NCI-H345 (cell line): Measurements from ENCODE around the gene OR12D2.
"Not testable (repeated sequence)": the region's sequence is repeated elsewhere in the genome, so short reads cannot be mapped to it uniquely, and the experiment has no call there.

ENCODE experiments used
- DNase-seq: peaks from one replicate; lab custom pipeline; 2025; lab: John Stamatoyannopoulos, UW

Gene OR12D2, protein sequence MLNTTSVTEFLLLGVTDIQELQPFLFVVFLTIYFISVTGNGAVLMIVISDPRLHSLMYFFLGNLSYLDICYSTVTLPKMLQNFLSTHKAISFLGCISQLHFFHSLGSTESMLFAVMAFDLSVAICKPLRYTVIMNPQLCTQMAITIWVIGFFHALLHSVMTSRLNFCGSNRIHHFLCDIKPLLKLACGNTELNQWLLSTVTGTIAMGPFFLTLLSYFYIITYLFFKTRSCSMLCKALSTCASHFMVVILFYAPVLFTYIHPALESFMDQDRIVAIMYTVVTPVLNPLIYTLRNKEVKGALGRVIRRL

DNA sequence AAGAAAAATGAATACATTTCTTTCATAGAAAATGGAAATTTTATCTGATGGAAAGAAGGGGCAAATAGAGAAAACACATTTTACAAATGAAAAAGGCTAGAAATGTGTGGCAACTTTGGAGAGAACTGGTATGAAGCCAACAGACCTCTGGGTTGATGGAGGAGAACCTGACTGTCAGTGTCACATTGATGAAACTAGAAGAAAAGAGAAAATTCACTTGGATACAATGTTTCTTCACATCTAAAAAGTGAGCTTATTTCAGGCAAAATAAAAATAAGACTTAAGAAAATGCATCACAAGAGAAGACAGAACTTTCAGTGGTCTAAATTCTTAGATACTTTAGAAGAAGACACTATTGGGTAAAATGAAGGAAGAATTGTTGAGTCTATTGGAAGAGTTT lies at the start of gene OR12D2:
Gene OR12D2, plus strand, starts transcription at position 301 of the 400 bp plus-strand sequence. CDS start 1,069 bp downstream, outside the sequence.
- no peak for DNase-seq

DNA sequence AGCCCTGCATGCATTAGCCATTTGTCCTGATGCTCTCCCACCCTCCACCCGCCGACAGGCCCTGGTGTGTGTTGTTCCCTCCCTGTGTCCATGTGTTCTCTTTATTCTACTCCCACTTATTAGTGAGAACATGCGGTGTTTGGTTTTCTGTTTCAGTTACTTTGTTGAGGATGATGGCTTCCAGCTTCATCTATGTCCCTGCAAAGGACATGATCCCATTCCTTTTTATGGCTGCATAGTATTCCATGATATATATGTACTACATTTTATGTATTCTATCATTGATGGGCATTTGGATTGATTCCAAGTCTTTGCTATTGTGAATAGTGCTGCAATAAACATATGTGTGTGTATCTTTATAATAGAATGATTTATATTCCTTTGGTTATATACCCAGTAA lies 46.1 kb upstream of the OR12D2 start:
- DNase-seq, result not testable (repeated sequence)

DNA sequence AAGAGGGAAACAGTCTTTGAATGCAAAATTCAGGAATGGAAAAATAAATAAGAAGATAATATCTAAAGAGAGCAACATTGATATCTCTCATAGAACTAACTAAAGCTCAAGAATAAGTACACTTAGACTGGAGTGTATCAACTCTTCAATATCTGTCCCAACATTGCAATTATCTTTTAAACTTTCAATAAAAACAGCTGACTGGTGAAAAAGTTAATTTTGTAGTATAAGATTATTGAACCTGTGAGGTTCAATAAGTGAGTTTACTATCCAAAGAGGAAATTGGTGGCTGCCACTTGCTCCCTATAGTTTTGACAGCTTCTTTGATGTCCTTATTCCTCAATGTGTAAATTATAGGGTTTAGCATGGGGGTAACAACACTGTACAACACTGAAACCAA lies 40.5 kb upstream of the OR12D2 start:
- no peak for DNase-seq

DNA sequence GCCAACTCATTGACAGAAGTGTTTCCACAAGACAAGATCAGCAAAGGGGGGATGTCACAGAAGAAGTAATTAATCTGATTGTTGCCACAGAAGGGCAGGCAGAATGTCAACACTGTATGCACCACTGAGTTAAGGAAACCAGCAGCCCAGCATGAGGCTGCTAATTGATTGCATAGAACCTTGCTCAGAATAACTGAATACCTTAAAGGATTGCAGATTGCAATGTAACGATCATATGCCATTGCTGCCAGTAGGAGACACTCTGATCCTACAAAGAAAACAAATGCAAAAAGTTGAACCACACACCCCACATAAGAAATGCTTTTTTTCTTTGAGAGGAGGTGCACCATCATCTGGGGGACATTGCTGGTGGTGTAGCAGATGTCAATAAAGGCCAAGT lies 39.8 kb upstream of the OR12D2 start:
- no peak for DNase-seq

DNA sequence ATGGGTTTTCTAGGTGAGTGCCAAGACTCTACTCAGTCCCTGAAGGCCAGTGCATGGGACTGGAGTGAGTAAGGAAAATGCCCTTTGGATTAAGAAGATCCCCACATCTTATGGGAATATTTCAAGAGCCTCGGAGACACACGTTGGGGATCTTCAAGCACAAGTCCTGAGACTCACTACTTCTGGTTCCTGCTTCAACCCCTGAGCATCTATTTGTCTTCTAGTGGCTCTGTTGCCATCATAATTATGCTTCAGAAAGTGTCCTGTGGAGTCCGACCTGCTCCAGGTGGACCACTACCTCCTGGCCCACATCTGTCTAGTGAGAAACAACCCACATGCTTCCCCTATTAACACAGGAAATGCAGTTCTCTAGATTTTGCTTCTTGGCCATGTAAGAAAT lies 26.7 kb upstream of the OR12D2 start, which contains the start of gene OR5V1:
Gene OR5V1, minus strand, starts transcription at position 101 of the 400 bp plus-strand sequence. CDS start 12,670 bp downstream, outside the sequence.
- DNase-seq, result no peak

DNA sequence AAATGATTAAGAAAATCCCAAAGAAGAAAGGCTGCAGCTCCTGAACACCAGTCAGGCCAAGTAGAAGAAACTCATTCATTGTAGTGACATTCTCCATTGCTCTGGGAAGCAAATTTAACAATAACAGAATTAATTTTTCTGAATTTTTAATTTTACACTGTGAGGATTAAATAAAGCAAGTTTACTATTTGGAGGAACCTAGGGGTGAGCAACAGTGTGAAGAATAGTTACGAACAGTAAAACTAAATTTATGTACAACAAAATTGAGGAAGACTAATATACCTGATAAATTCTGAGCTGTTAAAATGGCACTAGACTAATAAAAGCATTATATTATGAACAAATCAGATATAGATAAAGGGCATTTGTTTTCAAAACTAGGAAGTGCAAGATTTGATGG lies 20.2 kb upstream of the OR12D2 start, which contains the start of gene OR12D3:
Gene OR12D3, minus strand, starts transcription at position 101 of the 400 bp plus-strand sequence. Its CDS starts 4 bp downstream, at position 97.
- DNase-seq, result no peak

DNA sequence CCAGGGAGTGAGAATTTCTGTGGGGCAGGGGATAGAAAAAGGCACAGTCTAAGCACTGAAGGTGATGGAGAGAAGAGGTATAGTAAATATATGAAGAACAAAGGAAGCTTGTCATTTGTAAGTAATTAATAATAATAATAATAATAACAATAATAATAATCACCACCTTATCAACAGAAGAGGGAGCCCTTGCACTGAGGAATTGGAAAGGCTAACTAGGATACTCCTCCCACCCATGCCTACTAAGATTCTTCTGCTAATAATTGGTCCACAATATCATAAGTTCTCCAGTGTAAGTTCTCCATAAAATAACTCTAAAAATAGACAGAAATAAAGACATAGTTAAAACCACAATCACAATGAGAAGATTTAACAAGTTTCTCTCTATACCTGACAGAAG lies 19.4 kb upstream of the OR12D2 start:
- DNase-seq, result no peak

DNA sequence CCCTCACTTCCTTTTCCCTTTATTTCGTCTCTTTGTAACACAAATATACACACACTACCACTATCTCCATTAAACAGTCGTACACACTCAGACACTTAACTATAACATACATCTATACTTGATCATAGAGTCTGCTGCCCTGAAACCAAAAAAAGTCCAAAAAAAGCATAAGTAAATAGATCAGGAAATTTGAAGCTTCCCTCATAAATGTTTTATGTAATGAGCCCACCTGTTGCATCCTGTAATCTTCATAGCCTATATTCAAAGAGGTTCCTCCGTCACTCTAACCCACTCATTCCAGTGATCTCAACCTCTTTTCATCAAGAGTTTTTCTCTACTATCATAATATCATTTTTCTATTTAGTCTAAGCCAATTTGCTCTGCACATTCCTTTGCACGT lies 6.9 kb upstream of the OR12D2 start:
- no peak for DNase-seq

DNA sequence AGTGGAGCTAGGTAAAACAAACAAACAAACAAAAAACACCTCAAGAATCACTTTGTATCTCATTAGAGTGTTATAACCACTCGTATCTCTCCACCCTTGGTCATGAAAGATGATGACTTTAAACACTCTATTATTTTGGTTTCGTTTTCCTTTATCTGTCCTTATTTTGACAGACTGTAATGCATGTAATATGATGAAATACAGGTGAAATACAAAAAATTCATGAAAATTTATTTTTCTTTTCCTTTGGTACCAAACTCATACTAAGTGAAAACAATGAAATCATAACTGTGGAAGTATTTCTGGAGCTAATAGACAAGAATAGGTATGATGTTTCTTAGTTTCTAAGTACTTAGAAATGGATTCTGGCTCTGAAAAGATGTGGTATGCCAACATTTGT lies 4.1 kb downstream of the OR12D2 start:
- DNase-seq, result no peak

DNA sequence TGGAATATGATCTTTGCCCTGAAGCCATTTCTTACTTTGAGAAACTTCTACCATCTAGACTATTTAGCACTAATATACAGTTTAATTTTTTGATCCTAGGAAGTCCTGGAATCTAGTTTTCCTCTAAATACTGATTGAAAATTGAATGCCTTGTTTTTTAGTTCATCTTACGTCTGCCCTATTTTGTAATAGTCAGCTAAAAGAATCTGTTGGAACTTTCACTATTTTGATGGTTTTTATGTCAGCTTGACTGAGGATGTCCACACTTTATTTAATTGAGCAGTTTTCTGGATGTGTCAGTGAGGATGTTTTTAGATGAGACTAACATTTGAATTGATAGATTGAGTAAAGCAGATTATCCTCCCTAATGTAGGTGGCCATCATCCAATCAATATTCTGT lies 8.4 kb downstream of the OR12D2 start:
- DNase-seq, result no peak

DNA sequence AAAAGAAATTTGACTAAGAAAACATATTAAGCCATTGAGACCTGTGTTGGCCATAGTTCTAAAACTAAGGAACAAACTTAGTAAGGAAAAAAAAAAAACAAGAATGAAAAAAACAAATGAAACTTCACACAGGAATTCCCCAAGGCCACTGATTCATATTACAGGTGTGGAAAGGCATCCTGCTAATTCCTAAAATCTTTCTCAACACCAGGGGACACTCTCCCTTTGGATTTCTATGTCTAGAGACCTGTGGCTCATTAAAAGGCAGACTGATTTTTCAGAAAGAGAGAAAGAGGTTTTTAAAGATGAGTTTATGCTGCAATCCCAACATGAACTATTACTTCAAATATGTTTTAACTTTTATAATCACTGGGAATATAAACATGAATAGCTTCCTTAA lies 19.2 kb downstream of the OR12D2 start, which contains the start of gene OR12D1:
Gene OR12D1, plus strand, starts transcription at position 341 of the 400 bp plus-strand sequence.
- DNase-seq, result no peak

DNA sequence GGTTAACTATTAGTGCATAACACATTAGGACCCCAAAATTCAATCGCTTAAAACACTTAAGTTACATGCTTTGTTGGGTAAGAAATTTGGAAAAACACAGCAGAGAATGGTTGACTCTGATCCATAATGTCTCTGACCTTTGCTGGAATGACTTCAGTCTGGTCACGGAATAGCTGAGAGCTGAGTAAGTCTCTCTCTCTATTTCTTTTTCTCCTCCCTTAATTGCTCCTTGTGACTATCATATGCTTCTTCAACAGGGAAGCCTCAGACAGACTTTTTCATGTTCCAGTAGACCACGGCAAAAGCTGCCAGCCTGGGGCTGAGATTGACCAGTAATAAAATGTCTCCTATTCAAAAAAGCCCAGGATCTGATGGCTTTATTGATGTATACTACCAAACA lies 24.1 kb downstream of the OR12D2 start:
- no peak for DNase-seq

DNA sequence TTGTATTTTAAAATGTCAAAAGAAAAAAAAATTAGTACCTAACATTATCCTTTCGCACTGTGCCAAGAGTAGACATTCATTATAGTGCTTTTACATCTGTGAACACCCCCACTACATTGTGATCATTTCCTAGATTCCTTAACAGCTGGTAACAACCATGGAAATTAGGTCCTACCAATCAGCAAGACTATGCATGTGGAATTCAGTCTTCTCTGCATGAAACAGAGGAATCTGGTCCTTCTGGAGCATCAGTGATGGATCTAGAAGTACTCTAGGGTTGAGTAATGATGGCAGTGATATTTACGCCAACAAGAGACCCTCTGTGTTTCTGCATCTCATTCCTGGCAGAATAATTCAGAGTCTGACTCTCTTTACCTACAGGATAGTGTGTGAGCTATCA lies 28.7 kb downstream of the OR12D2 start:
- DNase-seq, result no peak

DNA sequence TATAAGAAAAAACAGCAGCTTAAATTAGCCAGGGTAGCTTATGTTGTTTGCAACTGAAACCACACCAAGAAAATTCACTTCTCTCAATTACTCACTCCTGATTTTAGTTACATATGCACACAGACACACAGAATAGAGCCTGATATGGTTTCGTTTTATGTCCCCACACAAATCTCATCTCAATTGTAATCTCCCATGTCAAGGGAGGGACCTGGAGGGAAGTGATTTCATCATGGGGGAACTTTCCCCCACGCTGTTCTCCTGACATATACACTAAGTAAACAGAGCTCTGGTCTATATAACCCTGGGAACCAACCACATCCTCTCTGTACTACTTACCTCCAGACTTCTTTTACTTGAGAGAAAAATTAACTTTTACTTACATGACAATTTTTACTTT lies 29.1 kb downstream of the OR12D2 start:
- no peak for DNase-seq

DNA sequence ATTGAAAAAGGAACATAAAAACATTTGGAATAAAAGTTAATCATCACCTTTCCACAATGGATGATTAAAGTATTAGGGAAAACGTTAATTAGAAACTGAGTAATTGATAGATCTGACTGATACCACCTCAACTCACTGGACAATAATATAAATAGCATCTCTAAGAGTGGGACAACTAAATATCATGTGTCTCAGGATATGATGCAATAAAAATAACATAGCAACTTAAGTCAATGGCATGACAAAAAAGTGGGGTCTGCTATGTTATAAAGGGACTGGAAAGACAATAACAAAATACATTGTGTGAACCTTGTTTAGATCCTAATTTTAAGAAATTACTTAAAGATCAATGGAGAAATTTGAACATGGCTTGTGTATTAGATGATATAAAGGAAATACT lies 29.6 kb downstream of the OR12D2 start:
- DNase-seq, result no peak

DNA sequence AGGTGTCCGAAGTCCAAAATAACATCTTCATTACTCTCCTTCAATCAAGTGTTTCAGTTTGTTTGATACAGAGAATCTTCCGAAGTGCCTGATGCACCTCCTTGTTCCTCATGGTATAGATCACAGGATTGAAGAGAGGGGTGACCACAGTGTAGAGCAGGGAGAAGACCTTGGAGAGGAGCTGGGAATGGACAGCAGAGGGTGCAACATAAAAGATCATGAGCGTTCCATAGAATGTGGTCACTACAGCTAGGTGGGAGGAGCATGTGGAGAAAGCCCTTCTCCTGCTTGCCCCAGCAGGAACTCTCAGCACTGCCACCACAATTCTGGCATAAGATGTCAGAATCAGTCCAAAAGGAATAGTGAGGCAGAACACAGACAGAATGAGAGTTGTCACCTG lies 31.2 kb downstream of the OR12D2 start:
- DNase-seq, result no peak

DNA sequence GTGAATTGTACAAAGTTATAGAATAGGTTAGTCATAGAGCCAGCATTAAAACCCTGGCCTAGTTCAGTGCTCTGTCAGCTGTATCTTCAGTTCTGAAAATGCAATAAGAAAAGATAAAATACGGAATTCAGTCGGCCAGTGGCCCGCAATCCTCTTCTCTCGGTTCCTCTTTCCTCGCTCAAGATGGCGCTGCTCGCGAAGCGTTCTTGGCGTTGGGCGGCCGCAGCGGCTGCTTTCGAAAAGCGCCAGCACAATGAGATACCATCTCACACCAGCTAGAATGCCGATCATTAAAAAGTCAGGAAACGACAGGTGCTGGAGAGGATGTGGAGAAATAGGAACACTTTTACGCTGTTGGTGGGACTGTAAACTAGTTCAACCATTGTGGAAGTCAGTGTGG lies 41.3 kb downstream of the OR12D2 start:
- DNase-seq, result not testable (repeated sequence)

DNA sequence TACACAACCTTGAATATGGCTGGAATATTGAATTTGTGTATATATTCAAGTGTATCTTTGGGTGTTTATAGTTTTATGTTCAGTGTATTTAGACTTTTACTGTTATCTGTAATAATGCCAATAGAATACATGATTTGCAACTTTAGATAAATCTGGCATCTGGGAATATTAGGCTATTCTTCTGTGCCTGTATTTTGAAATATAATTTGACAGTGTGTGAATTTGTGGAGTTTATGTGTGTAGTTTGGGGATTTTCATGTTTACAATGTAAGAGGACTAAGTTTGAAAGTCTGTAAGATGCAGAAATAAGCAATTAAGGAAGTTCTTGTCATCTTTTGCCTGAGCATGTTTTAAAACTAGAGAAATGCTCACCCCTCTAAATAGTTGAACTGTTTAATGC lies 43.6 kb downstream of the OR12D2 start, which contains the start of gene OR10C1:
Gene OR10C1, plus strand, starts transcription at position 301 of the 400 bp plus-strand sequence. CDS start 710 bp downstream, outside the sequence.
- DNase-seq, result no peak

DNA sequence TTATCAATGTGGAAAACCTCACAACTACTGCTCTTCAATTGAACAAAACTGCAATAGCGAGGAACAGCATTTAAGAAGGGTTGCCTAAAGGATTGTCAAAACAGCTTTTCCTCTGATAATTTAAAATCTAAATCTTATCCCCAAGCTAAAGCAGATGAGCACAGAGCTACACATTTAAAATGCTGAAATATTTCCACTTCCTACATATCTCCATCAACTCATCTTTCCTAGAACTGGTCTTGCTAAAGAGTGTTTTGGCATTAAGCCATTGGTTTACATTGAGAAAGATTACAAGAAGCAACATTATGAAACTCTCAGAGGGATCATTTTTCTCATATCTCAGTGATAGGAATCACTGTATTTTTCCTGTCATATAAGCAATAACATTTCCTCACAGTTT lies 47.3 kb downstream of the OR12D2 start:
- no peak for DNase-seq

DNA sequence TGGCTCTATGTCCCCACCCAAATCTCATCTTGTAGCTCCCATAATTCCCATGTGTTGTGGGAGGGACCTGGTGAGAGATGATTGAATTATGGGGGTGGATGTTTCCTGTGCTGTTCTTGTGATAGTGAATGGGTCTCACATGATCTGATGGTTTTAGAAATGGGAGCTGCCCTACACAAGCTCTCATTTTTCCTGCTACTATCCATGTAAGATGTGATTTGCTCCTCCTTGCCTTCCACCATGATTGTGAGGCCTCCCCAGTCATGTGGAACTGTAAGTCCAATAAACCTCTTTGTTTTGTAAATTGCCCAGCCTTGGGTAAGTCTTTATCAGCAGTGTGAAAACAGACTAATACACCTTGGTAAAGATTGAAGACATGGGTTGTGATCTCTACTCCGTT lies 48.6 kb downstream of the OR12D2 start:
- not testable (repeated sequence) for DNase-seq
